K562 (cell line): Measurements from ENCODE around the gene GJB4. TPM values are rescaled to one million over a fixed set of nuclear protein-coding genes. Genes with fewer than 3 reads are reported as not detected.

Experiments used
- ATAC-seq: fragments of 200-7000 bp; cut with Tn5 transposase; 3 replicates; pipeline ENCODE4 v1.9.1; 2020; ENCODE audit warnings: moderate library complexity
- BruUV-seq: library from RNA; stranded (reverse); fragments of 400-500 nt; replicated peaks from 2 replicates; lab custom pipeline; 2021; lab: Mats Ljungman, UMichigan
- CTCF ChIA-PET: fragments of 300-600 bp; formaldehyde crosslinking; extraction: SDS; loops from one replicate; lab custom pipeline; 2021; ENCODE audit warnings: low intra/inter-chr PET ratio; lab: Yijun Ruan, JAX
- POLR2A ChIA-PET: fragments of 300-600, 350-650 bp; sonication (Branson Sonifier 250); formaldehyde crosslinking; extraction: SDS; loops from one replicate; lab custom pipeline; 2021; ENCODE audit warnings: antibody characterized with exemption, inconsistent platforms; lab: Yijun Ruan, JAX
- DNase-seq, 4 experiments: peaks; one replicate each; pipeline versions ENCODE4 v3.0.0 to v3.0.0-alpha.2; 2011 to 2018; ENCODE audit warnings: low spot score in 3 of 4, mixed read lengths in 3 of 4; ENCODE audit errors: extremely low read depth in 1 of 4
- FAIRE-seq: peaks from 2 replicates; lab custom pipeline; 2011; peaks lifted over from hg19 to GRCh38; lab: Jason Lieb, UNC
- H2AFZ ChIP-seq: 2 replicates; pipeline ENCODE4 v1.6.0; 2011; ENCODE audit warnings: low read depth, low read length, control low read depth, inconsistent platforms
- H3K27ac ChIP-seq: fragments of 200-600 bp; 3 replicates; pipeline ENCODE4 v1.8.0; 2011; ENCODE audit warnings: low read depth, mild to moderate bottlenecking, control low read depth, inconsistent platforms, low read length, moderate library complexity, mixed read lengths; ENCODE audit errors: extremely low read depth
- H3K27me3 ChIP-seq, 2 experiments: fragments of 300-600 bp in 1 of 2; 2 replicates in 1 of 2; 3 replicates in 1 of 2; pipeline versions ENCODE4 v1.6.0 to v1.8.0; 2011; ENCODE audit warnings: inconsistent platforms in 2 of 2, low read length in 2 of 2, mild to moderate bottlenecking in 1 of 2, mixed read lengths in 1 of 2, moderate library complexity in 1 of 2; ENCODE audit not compliant: control insufficient read depth in 2 of 2, insufficient read depth in 2 of 2
- H3K36me3 ChIP-seq: fragments of 300-600 bp; 3 replicates; pipeline ENCODE4 v1.8.0; 2011; ENCODE audit warnings: mild to moderate bottlenecking, low read length, inconsistent platforms; ENCODE audit not compliant: control insufficient read depth, insufficient read depth
- H3K4me1 ChIP-seq, 2 experiments: fragments of 200-600 bp in 1 of 2; replicated peaks in 1 of 2; 2 replicates in 1 of 2; 3 replicates in 1 of 2; pipeline versions ENCODE4 v1.5.1 to v1.8.0; 2011; ENCODE audit warnings: inconsistent platforms in 2 of 2, low read length in 2 of 2, mild to moderate bottlenecking in 1 of 2, mixed read lengths in 1 of 2, moderate library complexity in 1 of 2; ENCODE audit not compliant: control insufficient read depth in 2 of 2, insufficient read depth in 2 of 2
- H3K4me2 ChIP-seq: 2 replicates; pipeline ENCODE4 v1.6.1; 2011; ENCODE audit warnings: low read length, control low read depth, inconsistent platforms, mixed read lengths; ENCODE audit not compliant: insufficient read depth
- H3K4me3 ChIP-seq: fragments of 200-600 bp; sonication (generic), shearing (Covaris generic); 2 replicates; pipeline ENCODE4 v1.5.1; 2016; ENCODE audit warnings: control low read depth, inconsistent platforms
- H3K79me2 ChIP-seq: fragments of 200-600 bp; 3 replicates; pipeline ENCODE4 v1.8.0; 2011; ENCODE audit warnings: low read length, inconsistent platforms; ENCODE audit not compliant: control insufficient read depth, insufficient read depth
- H3K9ac ChIP-seq, 2 experiments: 2 replicates each; pipeline versions ENCODE4 v1.6.0 to v1.6.1; 2011; ENCODE audit warnings: low read depth in 2 of 2, low read length in 2 of 2, control low read depth in 1 of 2, inconsistent platforms in 1 of 2, mild to moderate bottlenecking in 1 of 2, mixed read lengths in 1 of 2; ENCODE audit not compliant: insufficient read depth in 1 of 2
- H3K9me1 ChIP-seq: one replicate; pipeline ENCODE4 v1.6.0; 2011; ENCODE audit warnings: inconsistent platforms, mild to moderate bottlenecking, low read length, moderate library complexity; ENCODE audit not compliant: control insufficient read depth, insufficient read depth
- H3K9me3 ChIP-seq: replicated peaks from 2 replicates; pipeline ENCODE4 v1.5.1; 2011; ENCODE audit warnings: low read depth, low read length, inconsistent platforms; ENCODE audit not compliant: control insufficient read depth, insufficient read depth
- H4K20me1 ChIP-seq: replicated peaks from 2 replicates; pipeline ENCODE4 v1.6.1; 2011; ENCODE audit warnings: low read length, inconsistent platforms, mixed read lengths; ENCODE audit not compliant: control insufficient read depth, insufficient read depth
- ARID2 ChIP-seq: fragments of 450-650 bp; IDR thresholded peaks from 2 replicates; pipeline ENCODE4 v1.6.1; 2017; ENCODE audit warnings: antibody characterized with exemption, mild to moderate bottlenecking
- BMI1 ChIP-seq: fragments of 150-350 bp; IDR thresholded peaks from 2 replicates; pipeline ENCODE4 v1.6.1; 2014; ENCODE audit warnings: low read length
- EGR1 ChIP-seq: fragments of 450-650 bp; conservative IDR thresholded peaks from 2 replicates; pipeline ENCODE4 v1.6.1; 2017; ENCODE audit warnings: mild to moderate bottlenecking
- ETS2 ChIP-seq: IDR thresholded peaks from 2 replicates; pipeline ENCODE4 v1.6.1; 2016; ENCODE audit warnings: borderline replicate concordance, missing genetic modification characterization, mild to moderate bottlenecking, moderate library complexity, missing compliant biosample characterization; ENCODE audit not compliant: poor library complexity, severe bottlenecking
- HLTF ChIP-seq: fragments of 450-650 bp; IDR thresholded peaks from 2 replicates; pipeline ENCODE4 v1.6.1; 2016
- KLF13 ChIP-seq: fragments of 450-650 bp; IDR thresholded peaks from 2 replicates; pipeline ENCODE4 v1.6.1; 2016; ENCODE audit warnings: missing genetic modification characterization, low read depth, mild to moderate bottlenecking, missing compliant biosample characterization, moderate library complexity, borderline replicate concordance
- NONO ChIP-seq, 2 experiments: fragments of 200-400 bp in 1 of 2; fragments of 450-650 bp in 1 of 2; formaldehyde crosslinking in 1 of 2; IDR thresholded peaks; 2 replicates each; pipeline ENCODE4 v1.6.1; 2017; ENCODE audit warnings: low read depth in 2 of 2, mild to moderate bottlenecking in 2 of 2, moderate library complexity in 2 of 2, low read length in 1 of 2
- RUNX1 ChIP-seq: sonication (generic); IDR thresholded peaks from 2 replicates; pipeline ENCODE4 v1.6.1; 2016; ENCODE audit warnings: antibody characterized with exemption, low read depth
- SIN3A ChIP-seq, 2 experiments: fragments of 150-350 bp in 1 of 2; IDR thresholded peaks; 2 replicates each; pipeline ENCODE4 v1.6.1; 2011 to 2016; ENCODE audit warnings: borderline replicate concordance in 2 of 2, low read depth in 2 of 2, low read length in 2 of 2, mild to moderate bottlenecking in 2 of 2, moderate library complexity in 2 of 2; ENCODE audit not compliant: control insufficient read depth in 1 of 2
- ZC3H8 ChIP-seq: fragments of 450-650 bp; IDR thresholded peaks from 2 replicates; pipeline ENCODE4 v1.6.1; 2017
- ZFX ChIP-seq: sonication (generic); formaldehyde crosslinking; IDR thresholded peaks from 2 replicates; pipeline ENCODE4 v1.8.0; 2022; ENCODE audit warnings: mild to moderate bottlenecking, missing genetic modification reagents, moderate library complexity
- ZNF175 ChIP-seq: fragments of 200-800 bp; sonication (Bioruptor generic); IDR thresholded peaks from 2 replicates; pipeline ENCODE4 v1.6.1; 2016; ENCODE audit warnings: low read depth, mild to moderate bottlenecking, missing genetic modification characterization, missing compliant biosample characterization
- ZNF217 ChIP-seq: sonication (generic); formaldehyde crosslinking; IDR thresholded peaks from 2 replicates; pipeline ENCODE4 v1.8.0; 2022; ENCODE audit warnings: mild to moderate bottlenecking, missing genetic modification reagents
- ZNF24 ChIP-seq: fragments of 450-650 bp; IDR thresholded peaks from 2 replicates; pipeline ENCODE4 v1.6.1; 2016
- ZNF3 ChIP-seq: fragments of 250-450 bp; sonication (Bioruptor Pico); IDR thresholded peaks from 2 replicates; pipeline ENCODE4 v1.5.0; 2021; ENCODE audit warnings: mild to moderate bottlenecking, moderate library complexity
- ZNF79 ChIP-seq: fragments of 250-450 bp; sonication (Bioruptor Pico); IDR thresholded peaks from 2 replicates; pipeline ENCODE4 v1.4.0; 2020; ENCODE audit warnings: low read depth, mild to moderate bottlenecking, moderate library complexity
- WGBS: fragments of 100-300 bp; shearing (Covaris generic); methylation state at CpG from one replicate; pipeline ENCODE4 v1.1.6; 2016; ENCODE audit warnings: low coverage, mixed read lengths; ENCODE audit not compliant: insufficient coverage; ENCODE audit errors: missing lambda C conversion rate; 5-methylcytosine and 5-hydroxymethylcytosine counted together
- in situ Hi-C: fragments of 300-500 bp; cut with MboI; formaldehyde crosslinking; loops from 4 replicates; pipeline ENCODE4 v1.15.0; 2018; ENCODE audit warnings: inconsistent platforms, mixed read lengths
- intact Hi-C: fragments of 100-400 bp; cut with micrococcal nuclease; formaldehyde crosslinking; loops from 2 replicates; pipeline ENCODE4 v1.14.2; 2022
- polyA plus RNA-seq, 8 experiments: library from polyadenylated mRNA; depleted of rRNA in 4 of 8; stranded (reverse) in 5 of 8; unstranded in 3 of 8; fragments of >200 nt; fragmentation: Nextera tagmentation in 2 of 8; fragmentation: Illumina TruSeq in 1 of 8; extraction: Ambion mirVana in 2 of 8; extraction: Trizol in 1 of 8; gene quantifications; 2 replicates each; pipeline versions ENCODE4 v1.2.1 to v1.2.3, GENCODE V29; 2011 to 2014; ENCODE audit warnings: inconsistent platforms in 1 of 8, missing spikeins in 1 of 8
- total RNA-seq, 7 experiments: library from RNA; depleted of rRNA in 6 of 7; stranded (reverse); fragments of >200 nt in 6 of 7; fragmentation: Illumina TruSeq in 2 of 7; extraction: Trizol in 2 of 7; gene quantifications; 2 replicates each; pipeline versions ENCODE4 v1.2.1 to v1.2.3, GENCODE V29; 2011 to 2021; ENCODE audit warnings: low replicate concordance in 1 of 7
- TF ChIP-seq, protein P1 (sequence below), 2 experiments: fragments of 150-350 bp in 1 of 2; IDR thresholded peaks; 2 replicates each; pipeline ENCODE4 v1.6.1; 2012 to 2016; ENCODE audit warnings: low read depth in 2 of 2, low read length in 2 of 2, mild to moderate bottlenecking in 1 of 2, moderate library complexity in 1 of 2
- TF ChIP-seq, protein P2 (sequence below): fragments of 200-400 bp; formaldehyde crosslinking; IDR thresholded peaks from 2 replicates; pipeline ENCODE4 v1.6.1; 2017; ENCODE audit warnings: mild to moderate bottlenecking, low read depth, low read length, moderate library complexity

GJB4 gene
- total and polyA plus RNA-seq, 9 of the 15 experiments (the other 6 are each of a cell fraction or from before 2014, with no cell fraction given) = 0.03 TPM; not detected in 8

GRCh38 chr1:34771573-34772371 lies 12.2 kb downstream of the GJB4 start:
- H3K36me3 ChIP-seq = no peaks in the 10 kb centered on the region
- no TSS peak for BruUV-seq
- FAIRE-seq (no peak), ATAC-seq (no peak), DNase-seq (no peak)
- TF ChIP-seq ZNF175 (CRISPR knock-in tag) (no peak), HLTF (no peak), ARID2 (no peak), ZC3H8 (no peak), ZNF24 (no peak), ZNF217 (CRISPR knock-in tag) (no peak), ZNF3 (CRISPR knock-in tag) (no peak), EGR1 (no peak), BMI1 (no peak), RUNX1 (no peak), ETS2 (tag) (no peak), KLF13 (tag) (no peak), ZFX (CRISPR knock-in tag) (no peak), ZNF79 (no peak), SIN3A (IDR thresholded peaks at IDR 0.05; ENCODE audit: borderline replicate concordance in 2 of 2, control insufficient read depth in 1 of 2, low read depth in 2 of 2, low read length in 2 of 2) (no peak), NONO (IDR thresholded peaks at IDR 0.05; ENCODE audit: low read depth in 2 of 2, low read length in 1 of 2) (no peak)
- TF ChIP-seq, protein P1, sequence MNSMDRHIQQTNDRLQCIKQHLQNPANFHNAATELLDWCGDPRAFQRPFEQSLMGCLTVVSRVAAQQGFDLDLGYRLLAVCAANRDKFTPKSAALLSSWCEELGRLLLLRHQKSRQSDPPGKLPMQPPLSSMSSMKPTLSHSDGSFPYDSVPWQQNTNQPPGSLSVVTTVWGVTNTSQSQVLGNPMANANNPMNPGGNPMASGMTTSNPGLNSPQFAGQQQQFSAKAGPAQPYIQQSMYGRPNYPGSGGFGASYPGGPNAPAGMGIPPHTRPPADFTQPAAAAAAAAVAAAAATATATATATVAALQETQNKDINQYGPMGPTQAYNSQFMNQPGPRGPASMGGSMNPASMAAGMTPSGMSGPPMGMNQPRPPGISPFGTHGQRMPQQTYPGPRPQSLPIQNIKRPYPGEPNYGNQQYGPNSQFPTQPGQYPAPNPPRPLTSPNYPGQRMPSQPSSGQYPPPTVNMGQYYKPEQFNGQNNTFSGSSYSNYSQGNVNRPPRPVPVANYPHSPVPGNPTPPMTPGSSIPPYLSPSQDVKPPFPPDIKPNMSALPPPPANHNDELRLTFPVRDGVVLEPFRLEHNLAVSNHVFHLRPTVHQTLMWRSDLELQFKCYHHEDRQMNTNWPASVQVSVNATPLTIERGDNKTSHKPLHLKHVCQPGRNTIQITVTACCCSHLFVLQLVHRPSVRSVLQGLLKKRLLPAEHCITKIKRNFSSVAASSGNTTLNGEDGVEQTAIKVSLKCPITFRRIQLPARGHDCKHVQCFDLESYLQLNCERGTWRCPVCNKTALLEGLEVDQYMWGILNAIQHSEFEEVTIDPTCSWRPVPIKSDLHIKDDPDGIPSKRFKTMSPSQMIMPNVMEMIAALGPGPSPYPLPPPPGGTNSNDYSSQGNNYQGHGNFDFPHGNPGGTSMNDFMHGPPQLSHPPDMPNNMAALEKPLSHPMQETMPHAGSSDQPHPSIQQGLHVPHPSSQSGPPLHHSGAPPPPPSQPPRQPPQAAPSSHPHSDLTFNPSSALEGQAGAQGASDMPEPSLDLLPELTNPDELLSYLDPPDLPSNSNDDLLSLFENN (IDR thresholded peaks at IDR 0.05; ENCODE audit: low read depth in 2 of 2, low read length in 2 of 2) = no peak
- TF ChIP-seq, protein P2, sequence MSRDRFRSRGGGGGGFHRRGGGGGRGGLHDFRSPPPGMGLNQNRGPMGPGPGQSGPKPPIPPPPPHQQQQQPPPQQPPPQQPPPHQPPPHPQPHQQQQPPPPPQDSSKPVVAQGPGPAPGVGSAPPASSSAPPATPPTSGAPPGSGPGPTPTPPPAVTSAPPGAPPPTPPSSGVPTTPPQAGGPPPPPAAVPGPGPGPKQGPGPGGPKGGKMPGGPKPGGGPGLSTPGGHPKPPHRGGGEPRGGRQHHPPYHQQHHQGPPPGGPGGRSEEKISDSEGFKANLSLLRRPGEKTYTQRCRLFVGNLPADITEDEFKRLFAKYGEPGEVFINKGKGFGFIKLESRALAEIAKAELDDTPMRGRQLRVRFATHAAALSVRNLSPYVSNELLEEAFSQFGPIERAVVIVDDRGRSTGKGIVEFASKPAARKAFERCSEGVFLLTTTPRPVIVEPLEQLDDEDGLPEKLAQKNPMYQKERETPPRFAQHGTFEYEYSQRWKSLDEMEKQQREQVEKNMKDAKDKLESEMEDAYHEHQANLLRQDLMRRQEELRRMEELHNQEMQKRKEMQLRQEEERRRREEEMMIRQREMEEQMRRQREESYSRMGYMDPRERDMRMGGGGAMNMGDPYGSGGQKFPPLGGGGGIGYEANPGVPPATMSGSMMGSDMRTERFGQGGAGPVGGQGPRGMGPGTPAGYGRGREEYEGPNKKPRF = no peak
- H3K27ac ChIP-seq = no peak overlapping the region
- H4K20me1 ChIP-seq = 0 out of 2 replicates have a peak, but pooled peaks cover 3% of the 10 kb centered on the region
- intact Hi-C loops = no loop called here
- in situ Hi-C loops = no loop called here
- under 1% methylated on average over 16 of the region's 16 CpGs for WGBS
- no peaks in the 10 kb centered on the region for H3K9me3 ChIP-seq
- H3K79me2 ChIP-seq = no peaks in the 10 kb centered on the region
- H3K9ac ChIP-seq = no peak overlapping the region
- no peaks in the 10 kb centered on the region for H3K4me1 ChIP-seq
- no peak overlapping the region for H2AFZ ChIP-seq
- CTCF ChIA-PET = no interaction called here
- POLR2A ChIA-PET = no interaction called here
- H3K4me2 ChIP-seq = no peak overlapping the region
- H3K27me3 ChIP-seq = peaks cover 30 to 36% of the 10 kb centered on the region in 2 experiments
- H3K9me1 ChIP-seq = no peaks in the 10 kb centered on the region
- no peak overlapping the region for H3K4me3 ChIP-seq
